Stomach (tissue), 4 donors: ENCODE results near the gene SULF2.

Experiments
- CTCF ChIP-seq, 7 experiments: fragments of 450-650 bp in 4 of 7; fragments of 200-600 bp in 3 of 7; sonication (generic) in 3 of 7; IDR thresholded peaks; one replicate each; pipeline ENCODE4 v1.5.1; 2016 to 2019; ENCODE audit warnings: antibody characterized with exemption in 7 of 7, control low read depth in 2 of 7, mild to moderate bottlenecking in 1 of 7
- POLR2AphosphoS5 ChIP-seq, 3 donors: sonication (generic); formaldehyde crosslinking; IDR thresholded peaks; one replicate each; pipeline ENCODE4 v1.6.1; 2016; ENCODE audit warnings: antibody characterized with exemption in 3 of 3

DNA sequence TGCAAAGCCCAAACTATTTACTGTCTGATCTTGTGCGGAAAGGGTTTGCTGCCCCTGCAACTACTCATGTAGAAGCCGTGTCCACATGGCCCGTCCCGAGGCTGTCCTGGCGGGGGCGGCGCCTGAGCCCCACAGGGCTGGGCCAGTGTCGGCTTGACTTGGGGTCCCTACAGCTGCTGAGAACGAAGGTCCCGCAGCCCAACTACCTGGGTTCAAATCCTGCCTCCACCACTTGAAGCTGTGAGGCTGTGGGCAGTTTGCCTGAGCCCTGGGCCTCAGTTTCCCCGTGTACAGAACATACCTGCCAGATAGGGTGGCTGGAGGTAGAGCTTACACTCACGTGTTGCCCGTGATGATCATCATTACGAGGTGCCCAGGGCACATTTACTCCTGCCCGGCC lies 111.1 kb downstream of the SULF2 start:
- no peak for TF ChIP-seq CTCF (IDR thresholded peaks at IDR 0.05)
- TF ChIP-seq POLR2AphosphoS5 (IDR thresholded peaks at IDR 0.05), result no peak
